ENCODE data around the gene PIGM. TPM values are rescaled to one million over a fixed set of nuclear protein-coding genes. Genes with fewer than 3 reads are reported as not detected.

The PIGM gene
- polyA plus RNA-seq (ENCODE audit: insufficient read length in 4 of 4): 10 to 100 TPM; 10.8 to 14.9 (median 11.6) TPM

DNA sequence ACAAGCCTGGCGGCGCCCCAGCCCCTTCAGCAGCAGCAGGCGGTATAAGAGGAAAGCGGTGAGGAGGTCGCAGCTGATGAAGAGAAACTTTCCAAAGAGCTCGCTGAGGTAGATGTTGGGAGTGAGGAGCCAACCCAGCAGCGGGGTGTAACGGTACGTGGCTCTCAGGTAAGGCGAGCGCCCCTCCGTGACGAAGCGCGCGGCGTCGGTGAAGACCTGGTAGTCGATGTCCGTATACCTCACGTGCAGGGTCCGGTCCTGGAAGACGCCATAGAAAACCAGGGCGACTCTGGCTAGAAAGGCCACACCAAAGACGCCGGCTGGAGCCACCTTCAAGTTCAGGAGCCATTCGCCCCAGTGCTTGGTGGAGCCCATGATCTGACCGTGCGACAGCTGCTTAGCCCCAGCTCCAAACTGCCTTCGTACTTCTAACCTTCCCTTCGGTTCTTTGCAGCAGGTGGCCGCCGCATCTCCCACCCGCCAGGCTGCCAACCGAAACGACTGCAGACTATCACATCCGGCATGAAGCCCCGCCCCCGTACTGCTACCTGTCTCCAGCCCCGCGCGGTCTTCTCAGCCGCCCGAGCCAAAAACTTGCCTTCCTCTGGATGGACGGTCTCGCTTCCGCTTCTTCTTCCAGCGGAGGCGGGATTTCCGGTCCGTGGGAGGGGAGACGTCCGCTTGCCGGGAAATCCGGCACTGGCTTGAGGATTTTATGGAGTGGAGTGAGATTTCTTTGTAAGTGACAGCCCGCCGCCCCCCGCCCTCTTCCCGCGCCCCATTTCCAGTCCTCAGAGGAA, at the start of gene PIGM:
TSS of gene PIGM (minus strand) at position 626 of the 800 bp plus-strand sequence. CDS start at position 375, 251 bp downstream.
- DNase-seq (ENCODE audit: low read depth in 4 of 4, low spot score in 2 of 4): peak; percentile 77 to 95 (median 88)

DNA sequence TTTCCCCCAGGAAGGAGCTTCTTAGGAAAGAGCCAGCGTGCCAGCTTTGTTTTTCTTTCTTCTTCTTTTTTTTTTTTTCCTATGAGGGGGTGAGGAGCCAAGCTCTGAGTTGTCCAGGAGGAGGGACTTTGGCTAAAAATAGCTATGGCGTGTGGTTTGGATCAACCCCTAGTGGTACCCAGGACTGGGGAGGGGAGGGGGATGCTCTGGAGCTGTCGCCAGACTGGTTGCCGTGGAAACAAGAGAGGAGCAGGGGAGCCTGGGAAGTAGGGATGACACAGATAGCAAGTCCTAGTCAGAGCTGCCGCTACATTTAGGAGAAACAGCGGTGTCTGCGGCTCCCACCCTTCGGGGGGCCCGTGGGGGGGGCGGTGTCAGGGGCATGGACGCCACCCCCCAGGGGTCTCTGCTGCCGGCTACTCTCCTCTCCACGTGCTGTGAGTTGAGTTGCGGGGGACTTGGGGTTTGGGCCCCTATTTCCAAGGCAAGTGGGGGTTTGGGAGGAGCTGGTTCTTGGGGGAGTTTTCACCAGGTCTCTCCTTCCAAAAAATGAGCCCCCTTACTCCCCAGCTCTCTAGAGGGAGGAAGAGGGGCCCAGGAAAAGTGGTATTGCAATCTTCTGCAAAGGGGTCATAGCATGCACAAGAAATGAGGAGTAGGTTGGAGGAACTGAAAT, 49.6 kb upstream of the PIGM start, which contains the start of gene KCNJ9:
TSS of gene KCNJ9 (plus strand) at position 278 of the 676 bp plus-strand sequence. CDS start 2,493 bp downstream, outside the sequence.
- DNase-seq (ENCODE audit: low read depth in 4 of 4, low spot score in 2 of 4): no peak

DNA sequence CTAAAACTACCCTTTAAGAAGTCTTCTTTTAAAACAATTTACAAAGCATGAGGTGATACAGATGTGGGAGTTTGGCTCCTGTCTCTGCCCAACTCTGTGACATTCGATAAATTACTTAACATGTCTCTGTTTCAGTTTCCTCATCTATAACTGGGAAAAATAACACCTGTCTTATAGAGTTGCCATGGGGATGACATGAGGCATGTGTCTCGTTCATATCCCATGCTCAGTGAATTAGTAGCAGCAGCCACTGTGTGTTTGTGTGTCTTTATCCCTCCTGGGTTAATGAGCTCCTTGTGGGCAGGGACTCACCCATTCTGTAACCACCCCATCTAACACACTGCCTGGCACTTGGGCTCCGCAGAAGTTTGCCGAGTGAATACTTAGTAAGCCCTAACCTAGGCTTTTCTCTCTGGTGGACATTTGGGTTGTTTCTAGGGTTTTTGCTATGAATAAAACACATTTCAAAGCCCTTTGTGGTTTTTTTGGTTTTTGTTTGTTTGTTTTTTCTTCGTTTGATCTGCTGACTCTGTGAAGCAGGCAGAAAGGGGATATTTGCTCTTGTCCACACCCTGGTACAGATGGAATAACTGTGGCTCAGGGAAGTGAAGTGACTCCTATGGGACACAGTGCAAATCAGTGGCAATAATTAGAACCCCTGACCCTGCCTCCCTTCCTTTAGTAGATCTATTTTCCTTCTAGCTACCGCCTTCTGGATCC, 48.8 kb upstream of the PIGM start:
- no peak for DNase-seq (ENCODE audit: low read depth in 4 of 4, low spot score in 2 of 4)

DNA sequence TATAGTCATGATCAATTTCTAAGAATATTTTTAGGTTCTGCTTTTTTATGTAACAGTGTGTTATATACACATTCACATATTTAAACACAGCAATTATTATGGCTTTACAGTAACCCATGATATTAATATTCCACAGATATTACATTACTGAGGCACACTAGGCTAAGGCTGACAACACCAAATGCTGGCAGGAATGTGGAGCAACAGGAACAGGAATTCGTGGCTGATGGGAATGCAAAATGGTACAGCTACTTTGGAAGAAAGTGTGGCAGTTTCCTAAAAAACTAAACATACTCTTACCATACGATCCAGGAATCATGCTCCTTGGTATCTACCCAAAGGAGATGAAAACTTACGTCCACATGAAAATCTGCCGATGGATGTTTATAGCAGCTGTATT, 47.7 kb upstream of the PIGM start:
- no peak for DNase-seq (ENCODE audit: low read depth in 4 of 4, low spot score in 2 of 4)

DNA sequence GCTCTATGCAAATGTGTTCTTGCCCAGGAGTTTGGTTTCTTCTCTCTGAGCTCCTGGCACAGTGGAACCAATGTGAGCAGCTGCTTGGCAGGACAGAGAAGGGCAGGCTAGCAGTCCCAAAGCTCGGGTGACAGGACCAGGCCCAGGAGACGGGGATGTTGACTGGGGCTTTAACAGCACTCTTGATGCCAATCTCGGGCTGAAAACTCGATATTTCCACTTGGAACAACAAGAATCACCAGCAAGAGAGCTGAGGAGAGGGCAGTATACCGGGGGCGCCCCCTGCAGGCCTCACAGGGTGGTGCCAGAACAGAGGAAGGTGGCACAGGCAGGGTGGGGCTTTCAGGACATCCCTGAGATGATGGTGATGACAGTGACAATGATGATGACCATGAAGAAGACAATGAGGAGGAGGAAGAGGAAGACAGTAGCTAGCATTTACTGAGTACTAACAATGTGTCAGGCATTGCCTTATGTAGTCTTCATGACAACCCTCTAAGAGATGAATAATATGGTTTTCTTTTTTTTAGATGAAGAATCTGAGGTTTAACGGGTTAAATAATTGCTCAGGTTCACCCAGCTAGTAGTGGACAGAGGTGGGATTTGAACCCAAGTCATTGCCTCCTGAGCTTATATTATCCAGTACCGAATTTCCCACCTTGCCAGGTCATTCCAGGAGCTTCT, 46.9 kb upstream of the PIGM start:
- DNase-seq (ENCODE audit: low read depth in 4 of 4, low spot score in 2 of 4): no peak

DNA sequence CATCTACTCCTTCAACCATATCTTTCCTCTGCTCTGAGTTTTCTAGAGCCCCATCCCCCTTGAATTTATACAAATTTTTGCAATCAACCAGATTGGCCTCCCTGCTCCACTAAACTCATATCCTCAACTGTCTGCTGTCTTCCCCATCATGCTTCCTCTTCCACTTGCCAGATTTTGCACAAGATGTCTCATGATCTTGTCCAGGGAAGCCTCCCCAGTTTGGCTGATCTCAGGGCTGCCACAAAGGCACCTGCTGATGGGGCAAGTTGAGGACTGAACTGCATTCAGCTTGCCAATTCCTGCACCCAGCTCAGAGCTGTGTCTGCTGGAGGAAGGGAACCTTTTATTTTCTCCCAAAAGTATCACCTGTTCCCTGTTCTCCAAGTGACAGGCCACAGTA, 45.7 kb upstream of the PIGM start:
- no peak for DNase-seq (ENCODE audit: low read depth in 4 of 4, low spot score in 2 of 4)

DNA sequence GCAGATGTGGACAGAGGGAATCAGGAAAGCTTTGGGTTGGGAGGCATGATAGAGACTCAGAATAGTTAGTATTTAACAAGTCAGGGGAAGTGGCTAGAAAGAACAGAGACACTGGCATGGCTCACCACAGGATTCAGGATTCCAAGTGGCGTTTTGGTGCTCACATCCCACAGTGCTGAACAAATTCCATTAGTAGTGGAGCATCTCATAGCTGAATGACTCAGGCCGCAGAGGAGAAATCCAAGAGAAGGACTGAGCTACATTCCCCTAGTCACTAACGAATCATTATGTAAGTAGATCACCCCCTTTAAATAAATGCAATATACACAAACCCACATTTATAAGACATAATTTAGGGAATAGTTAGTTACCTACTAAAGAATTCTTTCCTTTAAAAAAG, 44.5 kb upstream of the PIGM start:
- DNase-seq (ENCODE audit: low read depth in 4 of 4, low spot score in 2 of 4): no peak

DNA sequence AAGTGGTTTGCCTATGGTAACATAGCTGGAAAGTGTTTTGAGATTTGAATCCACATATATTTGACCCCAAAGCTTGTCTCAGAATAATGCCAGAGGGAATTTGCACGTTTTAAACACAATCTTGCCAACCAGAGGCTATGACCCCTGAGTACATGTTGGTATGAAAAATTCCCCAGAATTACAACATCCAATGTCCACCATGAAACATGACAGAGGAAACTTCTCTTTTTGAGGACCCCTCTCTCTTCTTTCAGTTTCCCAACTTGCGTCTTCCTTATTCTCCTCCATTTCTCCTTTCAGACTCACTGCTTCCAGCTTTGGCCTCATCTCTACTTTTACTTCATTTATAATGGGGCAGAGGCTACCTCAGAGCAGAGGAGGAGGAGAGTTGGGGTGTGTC, 44.0 kb upstream of the PIGM start:
- no peak for DNase-seq (ENCODE audit: low read depth in 4 of 4, low spot score in 2 of 4)

DNA sequence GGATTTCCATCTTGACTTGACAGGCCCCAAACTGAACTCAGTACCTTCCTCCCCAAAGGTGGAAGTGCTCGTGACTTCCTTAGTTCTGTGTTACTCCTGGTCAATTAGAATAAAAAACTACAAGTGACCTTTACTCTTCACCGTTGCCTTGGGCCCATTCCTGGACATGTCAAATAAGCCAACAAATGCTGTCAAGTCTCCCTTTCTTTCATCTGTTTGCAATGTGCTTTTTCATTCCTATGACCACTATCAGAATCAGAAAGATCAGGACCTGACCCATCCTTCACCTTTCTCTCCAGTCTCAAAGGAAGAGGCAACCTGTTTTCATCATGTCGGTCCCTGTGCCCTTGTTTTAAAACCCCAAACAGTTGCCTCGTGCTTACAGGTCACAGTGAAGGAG, 43.1 kb upstream of the PIGM start:
- DNase-seq (ENCODE audit: low read depth in 4 of 4, low spot score in 2 of 4): no peak

DNA sequence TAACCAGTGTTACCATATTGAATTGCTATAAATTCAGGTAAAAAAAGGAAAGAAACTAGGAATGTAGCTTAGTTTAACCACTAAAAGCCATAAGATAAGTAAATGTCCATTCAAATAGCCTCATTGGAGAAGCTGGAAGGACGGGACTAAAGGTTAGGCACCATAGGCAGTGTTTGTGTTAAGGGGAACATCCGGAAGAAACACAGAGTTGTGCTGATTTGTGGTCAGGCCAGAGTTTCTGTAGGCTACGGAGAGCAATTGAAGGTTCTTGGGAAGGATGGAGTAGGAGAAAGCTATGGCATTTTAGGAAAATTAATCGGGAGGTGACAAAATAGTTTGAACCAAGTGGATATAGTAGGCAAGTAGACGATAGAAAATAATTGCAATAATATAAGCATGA, 39.5 kb upstream of the PIGM start:
- DNase-seq (ENCODE audit: low read depth in 4 of 4, low spot score in 2 of 4): no peak

DNA sequence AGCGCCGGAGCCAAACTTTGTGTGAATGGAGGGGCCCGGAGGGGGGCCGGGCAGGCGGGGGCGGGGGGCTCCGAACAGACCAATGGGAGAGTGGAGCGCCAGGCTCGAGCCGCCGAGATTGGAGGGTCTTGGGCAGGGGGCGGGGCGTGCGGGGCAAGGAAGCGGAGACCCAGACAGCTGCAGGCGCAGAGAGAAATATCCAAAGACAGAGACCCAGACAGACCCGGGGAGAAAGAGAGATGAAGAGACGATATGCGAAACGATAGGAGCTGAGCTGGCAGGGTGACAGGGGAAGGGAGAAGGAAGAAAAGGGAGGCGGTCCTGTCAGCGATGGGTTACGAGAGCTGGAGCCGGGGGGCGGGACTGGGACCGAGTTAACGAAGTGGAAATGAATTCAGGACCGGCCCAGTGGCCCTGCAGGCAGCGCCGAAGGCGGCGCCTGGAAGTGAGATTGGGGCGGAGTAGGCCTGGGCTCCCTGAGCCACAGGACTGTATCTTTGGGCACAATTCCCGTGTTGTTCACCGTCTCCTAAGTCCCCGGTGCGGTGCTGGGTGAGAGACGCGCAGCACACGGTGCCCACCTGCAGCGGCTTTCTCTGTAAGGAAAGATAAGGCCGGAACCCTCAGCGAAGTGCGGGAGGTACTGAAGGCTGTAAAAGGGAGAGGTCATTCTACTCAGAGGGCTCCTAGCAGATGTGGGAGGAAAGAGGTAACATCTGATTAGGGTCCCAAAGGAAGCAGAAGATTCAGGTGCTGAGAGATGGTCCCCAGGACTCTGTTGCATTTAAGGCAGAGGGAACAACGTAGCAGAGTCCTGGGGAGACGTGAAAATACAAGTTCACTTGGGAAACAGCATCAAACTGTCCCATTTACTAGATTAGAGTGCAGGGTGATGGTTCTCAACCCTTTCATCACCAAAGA, 38.7 kb upstream of the PIGM start:
- DNase-seq (ENCODE audit: low read depth in 4 of 4, low spot score in 2 of 4): peak in 1 of 4 donors; percentile 59

DNA sequence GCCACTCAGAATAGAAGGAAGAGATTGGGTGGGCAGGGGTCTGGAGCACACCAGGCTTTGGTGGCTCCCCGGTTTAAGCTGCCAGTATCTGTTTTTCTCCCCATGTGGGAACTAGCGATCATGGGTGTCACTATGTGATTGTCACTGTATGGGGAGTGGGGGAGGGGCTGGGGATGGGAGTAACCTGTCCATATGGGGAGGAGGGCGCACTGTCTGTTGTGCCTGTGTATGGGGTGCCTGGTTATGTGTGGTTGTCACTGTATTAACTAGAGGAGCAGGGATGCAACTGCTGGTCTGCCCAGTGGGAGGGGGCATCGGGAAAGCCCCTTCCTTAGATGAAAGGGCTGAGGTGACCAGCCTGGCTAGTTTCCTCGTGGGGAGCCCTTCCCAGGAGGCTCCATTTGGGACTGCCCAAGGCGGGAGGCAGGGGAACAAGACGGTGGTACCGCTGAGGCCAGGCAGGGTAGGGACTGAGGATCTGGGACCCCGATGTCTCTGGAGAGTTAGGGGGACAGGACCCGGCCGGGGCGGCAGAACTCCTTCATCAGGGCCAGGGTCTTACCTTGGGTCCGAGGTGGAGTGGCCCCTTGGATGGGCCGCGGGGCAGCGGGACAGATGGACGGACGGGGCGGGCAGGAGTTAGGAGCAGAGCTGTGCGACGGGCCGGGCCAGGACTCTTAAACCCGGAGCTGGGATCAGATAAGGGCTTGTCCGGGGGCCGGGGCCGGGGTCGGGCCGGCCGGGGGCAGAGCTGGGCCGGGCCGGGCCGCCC, 37.9 kb upstream of the PIGM start, which contains the start of gene KCNJ10:
TSS of gene KCNJ10 (minus strand) at position 701 of the 772 bp plus-strand sequence. CDS start 27,628 bp downstream, outside the sequence.
- no peak for DNase-seq (ENCODE audit: low read depth in 4 of 4, low spot score in 2 of 4)

DNA sequence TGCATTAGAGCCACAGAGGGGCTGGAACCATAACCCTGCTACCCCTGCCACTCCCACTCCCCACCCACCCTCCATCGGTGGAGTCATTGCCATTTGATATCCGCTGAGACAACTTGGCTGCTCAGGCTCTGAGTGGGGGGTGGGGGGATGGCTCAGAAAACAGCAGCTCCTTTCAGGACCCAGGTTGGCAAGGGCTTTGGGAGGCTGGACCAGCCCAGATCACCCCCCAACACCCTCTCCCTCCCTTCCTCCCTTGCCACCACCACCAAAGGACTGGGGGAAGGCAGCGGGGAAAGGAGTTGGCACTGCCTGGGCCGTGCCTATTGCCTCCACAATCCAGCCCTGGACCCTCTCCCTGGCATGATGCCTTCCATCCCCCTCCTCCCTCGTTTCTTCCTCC, 36.4 kb upstream of the PIGM start:
- DNase-seq (ENCODE audit: low read depth in 4 of 4, low spot score in 2 of 4): no peak

DNA sequence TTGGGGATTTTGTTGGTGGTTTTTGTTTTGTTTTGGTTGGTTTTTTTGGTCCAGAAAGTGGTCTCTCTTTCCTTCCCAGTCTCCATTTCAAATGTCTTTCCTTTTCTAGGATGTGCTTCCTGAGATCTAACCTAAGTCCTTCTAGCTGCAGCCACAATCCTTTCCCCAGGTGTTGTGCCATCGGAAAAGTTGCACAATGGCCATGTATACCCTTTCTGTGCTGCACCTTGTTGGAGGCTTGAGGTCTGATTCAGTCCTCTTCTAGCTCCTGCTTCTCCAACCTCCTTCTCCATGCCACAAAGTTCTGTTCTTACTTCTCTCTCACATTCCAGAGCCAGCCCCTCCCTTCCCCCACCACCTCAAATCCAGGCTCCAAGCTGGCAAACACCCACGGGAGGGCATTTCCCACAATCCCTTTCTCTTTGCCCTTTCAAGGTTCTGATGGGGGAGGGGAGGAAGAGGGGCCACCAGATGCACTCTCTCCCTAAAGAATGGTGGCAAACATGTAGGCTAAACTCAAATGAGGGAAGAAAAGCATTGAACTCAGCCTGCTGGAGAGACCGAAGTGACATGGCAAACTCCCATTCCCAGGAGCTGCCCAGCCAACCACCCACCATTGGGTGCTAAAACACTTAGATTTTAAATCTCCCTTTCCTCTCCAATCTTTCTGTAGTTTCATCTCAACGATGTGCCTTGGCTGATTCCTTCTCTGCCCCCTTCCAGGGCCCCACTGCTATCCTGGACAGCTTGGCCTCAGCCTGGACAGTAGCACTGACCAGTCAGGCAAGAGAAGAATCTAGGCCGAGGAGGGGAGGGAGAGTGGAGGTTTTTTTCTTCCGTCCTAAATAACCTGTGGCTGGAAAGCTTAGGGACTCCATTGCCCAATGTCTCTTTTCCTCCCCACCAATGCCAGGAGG, 35.3 kb upstream of the PIGM start:
- no peak for DNase-seq (ENCODE audit: low read depth in 4 of 4, low spot score in 2 of 4)

DNA sequence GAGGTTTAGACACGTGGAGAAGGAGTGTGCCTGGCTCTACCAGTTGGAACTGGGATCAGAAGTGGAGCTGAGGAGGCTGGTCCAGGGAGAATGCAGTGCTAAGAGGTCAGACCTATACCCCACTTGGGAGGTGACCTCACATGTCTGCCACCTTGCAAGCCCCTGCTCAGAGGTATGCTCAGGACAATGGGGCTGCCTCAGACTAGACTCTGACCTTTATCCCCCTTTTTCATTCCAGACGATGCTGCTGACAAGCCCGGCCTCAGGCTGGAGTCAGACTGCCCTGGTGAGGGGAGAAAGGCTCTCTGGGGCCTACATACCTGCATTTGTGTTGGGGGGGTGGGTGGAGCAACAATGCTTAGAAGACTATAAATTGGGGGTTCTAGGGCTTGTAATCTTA, 33.0 kb upstream of the PIGM start:
- no peak for DNase-seq (ENCODE audit: low read depth in 4 of 4, low spot score in 2 of 4)

DNA sequence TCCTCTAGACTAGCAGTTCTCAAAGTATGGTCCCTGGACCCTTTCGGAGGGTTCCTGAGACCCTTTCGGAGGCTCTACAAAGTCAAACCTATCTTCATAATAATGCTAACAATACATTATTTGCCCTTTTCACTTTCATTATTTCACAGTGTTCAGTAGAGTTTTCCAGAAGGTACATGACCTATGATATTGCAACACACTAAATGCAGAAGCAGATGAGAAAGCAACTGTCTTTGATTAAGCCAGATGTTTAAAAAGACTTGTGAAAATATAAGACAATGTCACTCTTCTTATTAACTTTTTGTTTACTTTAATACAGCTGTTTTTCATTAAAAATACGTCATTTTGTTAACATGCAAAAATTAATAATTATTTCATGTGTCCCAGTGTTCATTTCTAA, 32.4 kb upstream of the PIGM start:
- DNase-seq (ENCODE audit: low read depth in 4 of 4, low spot score in 2 of 4): no peak

DNA sequence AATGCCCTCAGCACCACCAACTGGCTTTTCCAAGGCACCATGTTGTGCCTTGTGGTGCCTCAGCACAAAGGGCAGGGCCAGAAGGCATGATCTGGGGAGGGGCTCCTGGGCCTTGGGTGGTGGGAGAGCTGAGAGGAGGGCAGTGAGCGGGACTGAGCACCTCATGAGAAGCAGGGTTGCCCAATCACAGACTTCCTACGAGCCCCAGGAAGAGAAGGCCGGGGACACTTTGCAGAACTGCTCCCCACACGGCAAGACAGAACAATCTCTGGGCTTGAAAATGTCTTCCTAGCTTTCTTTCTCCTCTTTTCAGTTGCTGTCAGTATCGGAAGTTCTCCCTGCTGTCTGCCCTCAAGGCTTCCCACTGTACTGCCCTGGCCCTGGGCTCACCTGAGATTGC, 31.4 kb upstream of the PIGM start:
- DNase-seq (ENCODE audit: low read depth in 4 of 4, low spot score in 2 of 4): no peak

DNA sequence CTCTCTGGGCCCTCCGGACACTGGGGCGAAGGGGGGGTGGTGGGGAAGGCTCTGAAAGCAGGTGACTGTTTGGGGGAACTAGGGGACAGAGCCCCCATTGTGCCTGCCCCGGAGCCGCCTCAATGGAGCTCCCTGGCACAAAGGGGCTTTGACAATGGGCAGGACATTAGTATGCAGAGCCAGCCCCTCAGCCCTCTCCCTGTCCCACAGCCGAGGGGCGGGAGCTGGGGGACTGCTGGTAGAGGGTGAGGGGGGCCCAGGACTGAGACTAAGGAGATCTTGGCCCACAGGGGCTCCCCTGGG, 30.4 kb upstream of the PIGM start:
- DNase-seq (ENCODE audit: low read depth in 4 of 4, low spot score in 2 of 4): no peak
